Upper lobe of left lung (tissue), 6 donors: ENCODE results near the gene KCNAB3. TPM values are rescaled to one million over a fixed set of nuclear protein-coding genes. Genes with fewer than 3 reads are reported as not detected.

Source experiments
- ATAC-seq, 2 donors: fragments of 200-7000 bp; cut with Tn5 transposase; one replicate each; pipeline ENCODE4 v1.9.1; 2022; ENCODE audit warnings: mild to moderate bottlenecking in 2 of 2, moderate library complexity in 2 of 2; ENCODE audit not compliant: low FRiP score in 2 of 2
- DNase-seq, 2 donors: peaks; one replicate each; pipeline ENCODE4 v3.0.0-alpha.2; 2019 to 2020
- H3K27ac ChIP-seq, 4 donors: fragments of 200-600 bp; sonication (generic); one replicate each; pipeline ENCODE4 v1.5.1; 2016 to 2019
- H3K27me3 ChIP-seq, 4 donors: fragments of 200-600 bp; sonication (generic); one replicate each; pipeline ENCODE4 v1.5.1; 2017 to 2019
- H3K36me3 ChIP-seq, 4 donors: fragments of 200-600 bp; sonication (generic); one replicate each; pipeline ENCODE4 v1.5.1; 2016 to 2019
- H3K4me1 ChIP-seq, 4 donors: fragments of 200-600 bp; sonication (generic); one replicate each; pipeline ENCODE4 v1.5.1; 2018 to 2019
- H3K4me3 ChIP-seq, 4 donors: fragments of 200-600 bp; sonication (generic); one replicate each; pipeline ENCODE4 v1.5.1; 2017 to 2019; ENCODE audit warnings: mild to moderate bottlenecking in 2 of 4, moderate library complexity in 1 of 4
- H3K9me3 ChIP-seq, 4 donors: fragments of 200-600 bp; sonication (generic); one replicate each; pipeline ENCODE4 v1.5.1; 2018 to 2019
- EP300 ChIP-seq, 4 donors: sonication (generic); formaldehyde crosslinking; IDR thresholded peaks; one replicate each; pipeline ENCODE4 v1.5.1; 2017; ENCODE audit warnings: antibody characterized with exemption in 4 of 4, control low read depth in 2 of 4
- POLR2A ChIP-seq, 4 donors: fragments of 450-650 bp; IDR thresholded peaks; one replicate each; pipeline ENCODE4 v1.5.1; 2016 to 2017; ENCODE audit warnings: antibody characterized with exemption in 4 of 4, mild to moderate bottlenecking in 2 of 4
- POLR2AphosphoS5 ChIP-seq, 2 donors: sonication (generic); formaldehyde crosslinking; IDR thresholded peaks; one replicate each; pipeline ENCODE4 v1.5.1; 2017; ENCODE audit warnings: antibody characterized with exemption in 2 of 2
- WGBS, 2 donors: methylation state at CpG; one replicate each; pipeline ENCODE4 v1.1.5; 2017 to 2018; 5-methylcytosine and 5-hydroxymethylcytosine counted together
- small RNA-seq, 4 donors: library from RNA; depleted of rRNA; stranded (forward); fragments of <200 nt; gene quantifications; one replicate each; pipeline ENCODE3, GENCODE V24; 2016
- total RNA-seq, 6 donors: library from RNA; depleted of rRNA in 4 of 6; stranded (reverse); fragments of >200 nt in 4 of 6; gene quantifications; one replicate each; pipeline versions ENCODE4 v1.1.0 to v1.2.1, GENCODE V29; 2016 to 2021
- TF ChIP-seq, protein P1 (sequence below), 6 experiments: fragments of 450-650 bp in 4 of 6; fragments of 200-600 bp in 2 of 6; sonication (generic) in 2 of 6; IDR thresholded peaks; one replicate each; pipeline ENCODE4 v1.5.1; 2016 to 2019; ENCODE audit warnings: antibody characterized with exemption in 6 of 6
- donor health status: DM: no; HTN: no; CAD: no; lungs with moderate emphysema.
- donor health status: DM: no; HTN: yes; CAD: no; lungs with severe emphysema.

Gene KCNAB3
- total RNA-seq, 6 donors from 2014 or later: 4.2 to 10.0 (median 5.7) TPM

DNA sequence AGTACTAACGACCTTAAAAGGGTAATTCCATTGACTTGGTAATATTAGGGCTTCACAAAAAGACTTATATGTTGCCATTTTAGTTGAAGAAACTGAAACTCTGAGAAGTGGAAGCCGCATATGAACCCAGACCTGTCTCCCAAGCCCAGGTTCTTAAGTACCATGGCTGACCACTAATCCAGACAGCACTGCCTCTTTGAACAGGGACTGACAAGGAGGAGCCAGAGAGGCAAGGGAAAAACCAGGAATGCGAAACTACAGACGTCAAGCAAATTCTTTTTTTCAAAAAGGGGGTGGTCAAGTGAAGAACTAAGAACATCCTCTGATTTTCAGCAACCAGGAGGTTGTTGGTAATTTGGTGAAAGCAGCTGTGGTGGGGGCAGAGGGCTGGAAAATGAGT, 56.6 kb downstream of the KCNAB3 start:
- no peaks in the 10 kb centered on the region for H3K27me3 ChIP-seq
- no peak overlapping the region for H3K4me3 ChIP-seq
- H3K27ac ChIP-seq: no peak overlapping the region
- TF ChIP-seq POLR2AphosphoS5 (IDR thresholded peaks at IDR 0.05): no peak
- no peak for TF ChIP-seq POLR2A (IDR thresholded peaks at IDR 0.05)
- TF ChIP-seq, protein P1, sequence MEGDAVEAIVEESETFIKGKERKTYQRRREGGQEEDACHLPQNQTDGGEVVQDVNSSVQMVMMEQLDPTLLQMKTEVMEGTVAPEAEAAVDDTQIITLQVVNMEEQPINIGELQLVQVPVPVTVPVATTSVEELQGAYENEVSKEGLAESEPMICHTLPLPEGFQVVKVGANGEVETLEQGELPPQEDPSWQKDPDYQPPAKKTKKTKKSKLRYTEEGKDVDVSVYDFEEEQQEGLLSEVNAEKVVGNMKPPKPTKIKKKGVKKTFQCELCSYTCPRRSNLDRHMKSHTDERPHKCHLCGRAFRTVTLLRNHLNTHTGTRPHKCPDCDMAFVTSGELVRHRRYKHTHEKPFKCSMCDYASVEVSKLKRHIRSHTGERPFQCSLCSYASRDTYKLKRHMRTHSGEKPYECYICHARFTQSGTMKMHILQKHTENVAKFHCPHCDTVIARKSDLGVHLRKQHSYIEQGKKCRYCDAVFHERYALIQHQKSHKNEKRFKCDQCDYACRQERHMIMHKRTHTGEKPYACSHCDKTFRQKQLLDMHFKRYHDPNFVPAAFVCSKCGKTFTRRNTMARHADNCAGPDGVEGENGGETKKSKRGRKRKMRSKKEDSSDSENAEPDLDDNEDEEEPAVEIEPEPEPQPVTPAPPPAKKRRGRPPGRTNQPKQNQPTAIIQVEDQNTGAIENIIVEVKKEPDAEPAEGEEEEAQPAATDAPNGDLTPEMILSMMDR (IDR thresholded peaks at IDR 0.05): no peak
- TF ChIP-seq EP300 (IDR thresholded peaks at IDR 0.05): no peak
- H3K4me1 ChIP-seq: peaks cover 0 to 5% (median 2%) of the 10 kb centered on the region in 4 donors
- ATAC-seq: no peak
- peaks cover 0 to 5% (median 0%) of the 10 kb centered on the region in 4 donors for H3K36me3 ChIP-seq
- H3K9me3 ChIP-seq: no peaks in the 10 kb centered on the region
- DNase-seq: no peak
- 44 to 70% methylated on average over 4 of the region's 4 CpGs for WGBS, 2 donors

Small RNA genes lying within 50 kb of the gene (small RNA-seq; reads per million reads assigned to genes)
- 0 to 1.5 (median 0.65) reads per million in 4 donors for gene SCARNA21

Other genes starting within 250 kb of the KCNAB3 start
- 10 to 100 TPM; 16.8 to 55.5 (median 21.9) TPM for gene TP53, start 242.4 kb downstream of the KCNAB3 start, total RNA-seq
- gene WRAP53, start 241.4 kb downstream of the KCNAB3 start, total RNA-seq: 10 to 100 TPM in 1 of 6 donors, 1 to 10 TPM in 5; 6.0 to 10.3 (median 7.8) TPM
- 1 to 10 TPM in 3 of 6 donors, under 1 TPM in 3; 0.22 to 5.0 (median 0.98) TPM for gene EFNB3, start 224.7 kb downstream of the KCNAB3 start, total RNA-seq
- gene DNAH2, start 212.1 kb downstream of the KCNAB3 start, total RNA-seq: 10 to 100 TPM in 2 of 6 donors, 1 to 10 TPM in 3, under 1 TPM in 1; 0.66 to 34.6 (median 6.0) TPM
- gene KDM6B, start 95.6 kb downstream of the KCNAB3 start, total RNA-seq: 10 to 100 TPM; 17.5 to 68.0 (median 42.2) TPM
- gene TMEM88, start 74.8 kb downstream of the KCNAB3 start, total RNA-seq: 10 to 100 TPM in 2 of 6 donors, 1 to 10 TPM in 3, not detected in 1; 1.6 to 16.1 (median 9.3) TPM
- gene NAA38, start 72.3 kb downstream of the KCNAB3 start, total RNA-seq: 100 to 1,000 TPM in 2 of 6 donors, 10 to 100 TPM in 4; 50.0 to 111 (median 75.5) TPM
- gene CYB5D1, start 71.9 kb downstream of the KCNAB3 start, total RNA-seq: 10 to 100 TPM in 2 of 6 donors, 1 to 10 TPM in 4; 5.2 to 12.4 (median 7.3) TPM
- gene CHD3, start 41.1 kb downstream of the KCNAB3 start, total RNA-seq: 100 to 1,000 TPM in 2 of 6 donors, 10 to 100 TPM in 4; 68.1 to 183 (median 91.3) TPM
- gene RNF227, start 13.6 kb downstream of the KCNAB3 start, total RNA-seq: 10 to 100 TPM in 1 of 6 donors, 1 to 10 TPM in 5; 5.5 to 24.5 (median 6.3) TPM
- 100 to 1,000 TPM in 2 of 6 donors, 10 to 100 TPM in 4; 70.4 to 148 (median 95.8) TPM for gene TRAPPC1, start 2.1 kb upstream of the KCNAB3 start, total RNA-seq
- 100 to 1,000 TPM in 2 of 6 donors, 10 to 100 TPM in 4; 50.6 to 216 (median 88.3) TPM for gene CNTROB, start 2.4 kb upstream of the KCNAB3 start, total RNA-seq
- gene GUCY2D, start 72.8 kb upstream of the KCNAB3 start, total RNA-seq: 1 to 10 TPM in 3 of 6 donors, not detected in 3; 2.6 to 5.0 (median 3.8) TPM
- 100 to 1,000 TPM in 3 of 6 donors, 10 to 100 TPM in 3; 46.2 to 177 (median 105) TPM for gene ALOX15B, start 109.2 kb upstream of the KCNAB3 start, total RNA-seq
- gene ALOX12B, start 157.9 kb upstream of the KCNAB3 start, total RNA-seq: not detected
- gene ALOXE3, start 188.7 kb upstream of the KCNAB3 start, total RNA-seq: not detected
- gene HES7, start 194.2 kb upstream of the KCNAB3 start, total RNA-seq: 1 to 10 TPM in 1 of 6 donors, not detected in 5; 4.9 TPM
- gene PER1, start 222.5 kb upstream of the KCNAB3 start, total RNA-seq: 100 to 1,000 TPM; 112 to 358 (median 288) TPM
- gene VAMP2, start 233.1 kb upstream of the KCNAB3 start, total RNA-seq: 10 to 100 TPM; 27.2 to 75.8 (median 49.8) TPM
- 10 to 100 TPM; 11.5 to 32.5 (median 17.3) TPM for gene TMEM107, start 246.5 kb upstream of the KCNAB3 start, total RNA-seq